BJ (cell line): ENCODE results near the gene DOCK8. TPM values are rescaled to one million over a fixed set of nuclear protein-coding genes. Genes with fewer than 3 reads are reported as not detected.

Experiments used
- CTCF ChIA-PET: fragments of 350-600 bp; formaldehyde crosslinking; extraction: SDS; loops from one replicate; lab custom pipeline; 2021; ENCODE audit warnings: antibody characterized with exemption, inconsistent platforms; lab: Yijun Ruan, JAX
- POLR2A ChIA-PET: fragments of 300-600 bp; sonication (Branson Sonifier 250); formaldehyde crosslinking; extraction: SDS; loops from one replicate; lab custom pipeline; 2021; ENCODE audit warnings: antibody characterized with exemption; lab: Charles Lee
- DNase-seq: peaks from one replicate; pipeline ENCODE4 v3.0.0-alpha.2; 2011; ENCODE audit warnings: low read depth
- H3K27me3 ChIP-seq: 2 replicates; pipeline ENCODE4 v1.6.0; 2011; ENCODE audit warnings: low read length; ENCODE audit not compliant: control insufficient read depth, insufficient read depth
- H3K36me3 ChIP-seq: 2 replicates; pipeline ENCODE4 v1.5.1; 2011; ENCODE audit warnings: low read length; ENCODE audit not compliant: control insufficient read depth, insufficient read depth
- H3K4me3 ChIP-seq: 2 replicates; pipeline ENCODE4 v1.5.1; 2011; ENCODE audit warnings: low read depth, mild to moderate bottlenecking, control low read depth, low read length
- polyA plus RNA-seq: library from polyadenylated mRNA; depleted of rRNA; stranded (reverse); fragments of >200 nt; gene quantifications from 2 replicates; pipeline ENCODE4 v1.2.3, GENCODE V29; 2011
- TF ChIP-seq, protein P1 (sequence below): IDR thresholded peaks from 2 replicates; pipeline ENCODE4 v1.5.1; 2011; ENCODE audit warnings: low read depth, mild to moderate bottlenecking, control low read depth, inconsistent platforms, low read length, moderate library complexity; ENCODE audit not compliant: insufficient read depth

Gene DOCK8
- polyA plus RNA-seq, 1 experiment: 0.07 TPM

- H3K27me3 ChIP-seq: no peaks in the 10 kb centered on the region
- H3K4me3 ChIP-seq: no peak overlapping the region
- no peaks in the 10 kb centered on the region for H3K36me3 ChIP-seq
- POLR2A ChIA-PET: no interaction called here
- no peak for DNase-seq
- TF ChIP-seq, protein P1, sequence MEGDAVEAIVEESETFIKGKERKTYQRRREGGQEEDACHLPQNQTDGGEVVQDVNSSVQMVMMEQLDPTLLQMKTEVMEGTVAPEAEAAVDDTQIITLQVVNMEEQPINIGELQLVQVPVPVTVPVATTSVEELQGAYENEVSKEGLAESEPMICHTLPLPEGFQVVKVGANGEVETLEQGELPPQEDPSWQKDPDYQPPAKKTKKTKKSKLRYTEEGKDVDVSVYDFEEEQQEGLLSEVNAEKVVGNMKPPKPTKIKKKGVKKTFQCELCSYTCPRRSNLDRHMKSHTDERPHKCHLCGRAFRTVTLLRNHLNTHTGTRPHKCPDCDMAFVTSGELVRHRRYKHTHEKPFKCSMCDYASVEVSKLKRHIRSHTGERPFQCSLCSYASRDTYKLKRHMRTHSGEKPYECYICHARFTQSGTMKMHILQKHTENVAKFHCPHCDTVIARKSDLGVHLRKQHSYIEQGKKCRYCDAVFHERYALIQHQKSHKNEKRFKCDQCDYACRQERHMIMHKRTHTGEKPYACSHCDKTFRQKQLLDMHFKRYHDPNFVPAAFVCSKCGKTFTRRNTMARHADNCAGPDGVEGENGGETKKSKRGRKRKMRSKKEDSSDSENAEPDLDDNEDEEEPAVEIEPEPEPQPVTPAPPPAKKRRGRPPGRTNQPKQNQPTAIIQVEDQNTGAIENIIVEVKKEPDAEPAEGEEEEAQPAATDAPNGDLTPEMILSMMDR: no peak
- CTCF ChIA-PET: no interaction called here
These were observed 121.4 kb downstream of the DOCK8 start for GRCh38 chr9:336039-336438.

DNA sequence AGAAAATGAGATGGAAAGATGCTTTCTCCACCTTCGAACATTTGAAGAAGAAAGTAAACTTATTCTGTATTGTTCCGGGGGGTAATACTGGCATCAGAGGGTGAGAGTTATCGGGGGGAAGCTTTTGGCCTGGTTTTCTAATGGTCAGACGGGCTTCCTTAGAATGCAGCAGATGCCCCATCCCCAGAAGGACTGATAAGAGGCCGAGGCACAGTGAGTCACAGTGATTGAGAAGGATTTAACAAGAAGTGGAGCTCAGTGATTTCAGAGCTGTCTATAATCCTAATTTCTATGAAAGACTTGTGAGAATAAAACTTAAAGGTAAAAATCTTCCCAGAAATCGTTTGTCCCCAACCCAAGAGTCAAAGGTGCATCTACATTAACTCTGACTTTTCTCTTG, 123.9 kb downstream of the DOCK8 start:
- Histone ChIP-seq H3K36me3 (no peaks in the 10 kb centered on the region), H3K4me3 (no peak overlapping the region), H3K27me3 (no peaks in the 10 kb centered on the region)
- POLR2A ChIA-PET: no interaction called here
- CTCF ChIA-PET: interaction anchor here (0.8 kb wide), 1 partner anchor 22 kb away, joined by 3 read pairs; no protein-coding TSS in a partner anchor
- no peak for DNase-seq
- TF ChIP-seq, protein P1: no peak

GRCh38 chr9:341634-342421, 127.2 kb downstream of the DOCK8 start:
- no peaks in the 10 kb centered on the region for H3K36me3 ChIP-seq
- CTCF ChIA-PET: no interaction called here
- TF ChIP-seq, protein P1: no peak
- POLR2A ChIA-PET: no interaction called here
- DNase-seq: no peak
- no peaks in the 10 kb centered on the region; the same call in 1 of the 2 replicates for H3K27me3 ChIP-seq
- no peak overlapping the region for H3K4me3 ChIP-seq

- no peak for DNase-seq
- POLR2A ChIA-PET: no interaction called here
- TF ChIP-seq, protein P1: no peak
- CTCF ChIA-PET: no interaction called here
- H3K36me3 ChIP-seq: no peaks in the 10 kb centered on the region
- H3K4me3 ChIP-seq: no peak overlapping the region
- H3K27me3 ChIP-seq: no peaks in the 10 kb centered on the region; the same call in 1 of the 2 replicates
These were observed 129.1 kb downstream of the DOCK8 start for GRCh38 chr9:343773-344172.

DNA sequence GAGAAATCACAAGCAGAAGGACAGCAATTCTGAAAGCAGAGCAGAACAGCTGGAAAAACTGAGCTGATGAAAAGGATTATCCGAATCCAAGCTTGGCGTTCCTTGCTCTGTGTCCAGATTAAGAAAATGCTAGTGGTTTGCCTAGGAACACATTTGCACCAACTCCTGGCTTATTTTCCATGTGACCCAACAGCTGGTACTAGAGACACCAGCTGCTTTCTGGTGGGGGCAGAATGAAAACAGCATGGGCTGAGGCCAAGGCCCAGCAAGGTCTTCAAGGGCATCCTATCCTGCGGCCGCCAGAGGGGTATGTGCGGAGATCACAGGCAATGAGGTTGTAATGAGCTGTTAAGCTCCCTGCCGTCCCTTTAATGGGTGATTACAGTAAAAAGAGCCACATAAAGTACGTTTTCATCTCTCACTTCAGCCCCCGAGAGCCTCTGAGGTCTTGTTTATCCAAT, 131.5 kb downstream of the DOCK8 start:
- TF ChIP-seq, protein P1: no peak
- DNase-seq: no peak
- CTCF ChIA-PET: interaction anchor here (0.6 to 4.0 kb wide), 4 partner anchors 13 to 663 kb away, joined by 3 to 12 read pairs (median 6); no protein-coding TSS in a partner anchor
- POLR2A ChIA-PET: no interaction called here
- H3K36me3 ChIP-seq: no peaks in the 10 kb centered on the region
- H3K4me3 ChIP-seq: no peak overlapping the region
- H3K27me3 ChIP-seq: no peaks in the 10 kb centered on the region; the same call in 1 of the 2 replicates
